GM10248 (cell line): ENCODE measurements around the gene RERE.

ENCODE experiments used
- CTCF ChIA-PET: fragments of 300-600 bp; sonication (Branson Sonifier 250); formaldehyde crosslinking; extraction: SDS; loops from one replicate; lab custom pipeline; 2021; ENCODE audit warnings: antibody characterized with exemption; lab: Yijun Ruan, JAX
- POLR2A ChIA-PET: fragments of 350-650 bp; sonication (Branson Sonifier 250); formaldehyde crosslinking; extraction: SDS; loops from one replicate; lab custom pipeline; 2020; ENCODE audit warnings: antibody characterized with exemption; lab: Yijun Ruan, JAX
- DNase-seq: peaks from one replicate; pipeline ENCODE4 v3.0.0; 2012; ENCODE audit errors: extremely low spot score
- TF ChIP-seq, protein P1 (sequence below): IDR thresholded peaks from 2 replicates; pipeline ENCODE4 v1.5.1; 2012; ENCODE audit warnings: mild to moderate bottlenecking, low read depth; ENCODE audit errors: extremely low read depth, missing control alignments, control extremely low read depth

RERE gene

DNA sequence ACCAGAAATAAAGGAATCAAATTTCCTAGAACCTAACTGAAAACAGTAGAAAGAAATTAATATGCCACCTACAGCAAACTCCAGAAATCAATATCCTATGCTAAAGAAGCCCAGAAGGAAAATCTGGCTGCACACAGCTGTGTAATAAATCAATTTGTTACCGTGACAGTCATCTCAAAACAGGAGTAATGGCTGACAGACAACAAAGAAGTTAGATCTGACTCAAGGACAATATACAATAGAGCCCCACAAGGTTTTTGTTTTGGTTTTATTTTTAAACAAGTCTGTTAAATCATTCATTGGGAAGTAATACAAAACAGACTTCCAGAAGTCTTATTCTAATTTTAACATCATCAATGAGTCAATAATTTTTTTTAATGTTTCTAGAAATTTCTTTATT is 168.4 kb downstream of the RERE start:
- peak; percentile 70 for DNase-seq

GRCh38 chr1:8646996-8647395 is 170.4 kb downstream of the RERE start:
- no peak for DNase-seq
- ChIA-PET POLR2A (no interaction called here), CTCF (interaction anchor here (0.6 to 1.5 kb wide), 6 partner anchors 10 to 202 kb away, joined by 3 to 5 read pairs (median 4); no protein-coding TSS in a partner anchor)
- TF ChIP-seq, protein P1, sequence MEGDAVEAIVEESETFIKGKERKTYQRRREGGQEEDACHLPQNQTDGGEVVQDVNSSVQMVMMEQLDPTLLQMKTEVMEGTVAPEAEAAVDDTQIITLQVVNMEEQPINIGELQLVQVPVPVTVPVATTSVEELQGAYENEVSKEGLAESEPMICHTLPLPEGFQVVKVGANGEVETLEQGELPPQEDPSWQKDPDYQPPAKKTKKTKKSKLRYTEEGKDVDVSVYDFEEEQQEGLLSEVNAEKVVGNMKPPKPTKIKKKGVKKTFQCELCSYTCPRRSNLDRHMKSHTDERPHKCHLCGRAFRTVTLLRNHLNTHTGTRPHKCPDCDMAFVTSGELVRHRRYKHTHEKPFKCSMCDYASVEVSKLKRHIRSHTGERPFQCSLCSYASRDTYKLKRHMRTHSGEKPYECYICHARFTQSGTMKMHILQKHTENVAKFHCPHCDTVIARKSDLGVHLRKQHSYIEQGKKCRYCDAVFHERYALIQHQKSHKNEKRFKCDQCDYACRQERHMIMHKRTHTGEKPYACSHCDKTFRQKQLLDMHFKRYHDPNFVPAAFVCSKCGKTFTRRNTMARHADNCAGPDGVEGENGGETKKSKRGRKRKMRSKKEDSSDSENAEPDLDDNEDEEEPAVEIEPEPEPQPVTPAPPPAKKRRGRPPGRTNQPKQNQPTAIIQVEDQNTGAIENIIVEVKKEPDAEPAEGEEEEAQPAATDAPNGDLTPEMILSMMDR = no peak

More for the DNA sequence above, 168.4 kb downstream of the RERE start:
- POLR2A ChIA-PET = no interaction called here
- CTCF ChIA-PET = interaction anchor here (1.0 to 1.9 kb wide), 4 partner anchors 14 to 199 kb away, joined by 3 to 4 read pairs (median 4); no protein-coding TSS in a partner anchor
- TF ChIP-seq, protein P1 = no peak

- CTCF ChIA-PET = interaction anchor here (1.0 to 1.2 kb wide), 2 partner anchors 22 to 44 kb away, joined by 3 read pairs; no protein-coding TSS in a partner anchor
- no peak for DNase-seq
- TF ChIP-seq, protein P1 = no peak
- POLR2A ChIA-PET = no interaction called here
These were observed 171.3 kb downstream of the RERE start for GRCh38 chr1:8646189-8646588.

DNA sequence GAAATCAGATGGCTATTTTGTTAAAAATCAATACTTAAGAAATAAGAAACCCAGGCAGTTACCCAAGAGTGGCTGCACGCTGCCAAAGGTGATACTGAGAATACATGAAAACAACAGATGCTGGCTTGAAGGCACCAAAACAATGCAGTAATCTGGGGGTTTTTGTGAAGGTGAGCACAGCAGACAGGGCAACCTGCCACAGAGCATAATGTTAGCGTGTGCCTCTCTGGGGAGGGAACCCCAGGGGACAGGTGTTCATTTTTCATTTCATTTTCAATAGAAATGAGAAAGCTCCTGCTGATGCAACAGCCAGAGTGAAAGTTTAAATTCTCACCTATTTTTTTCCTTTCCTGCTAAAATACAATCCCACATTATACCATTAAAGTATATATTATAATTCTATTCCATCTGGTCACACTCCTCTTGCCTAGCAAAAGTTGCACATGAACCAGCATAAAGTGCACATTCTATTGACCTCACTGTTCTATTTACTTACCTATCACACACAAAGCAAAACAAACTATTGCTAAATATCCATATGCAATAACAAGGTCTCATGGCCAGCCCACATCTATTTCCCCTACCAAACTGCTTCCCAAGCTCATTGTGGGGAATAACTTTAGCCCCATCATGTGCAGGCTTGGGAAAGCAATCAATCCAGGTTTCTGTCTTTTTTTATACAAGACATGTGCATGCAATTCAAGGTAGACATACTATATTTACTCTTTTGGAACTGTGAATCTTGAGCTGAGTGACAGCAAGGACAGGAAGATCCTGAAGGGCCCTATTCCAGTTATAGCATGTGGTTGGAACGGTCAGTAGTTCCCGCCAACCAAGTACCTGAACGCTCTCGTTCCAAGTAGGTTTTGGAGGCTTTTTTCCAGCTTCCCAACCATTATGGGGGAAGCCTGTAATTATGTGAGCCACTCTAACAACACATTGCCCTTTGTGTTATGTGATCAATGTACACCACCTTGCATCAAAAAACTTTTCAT is 173.6 kb downstream of the RERE start:
- ChIA-PET POLR2A (no interaction called here), CTCF (interaction anchor here (1.0 to 2.4 kb wide), 3 partner anchors 8 to 30 kb away, joined by 3 to 9 read pairs (median 8); no protein-coding TSS in a partner anchor)
- TF ChIP-seq, protein P1 = no peak
- DNase-seq = peak; percentile 47

DNA sequence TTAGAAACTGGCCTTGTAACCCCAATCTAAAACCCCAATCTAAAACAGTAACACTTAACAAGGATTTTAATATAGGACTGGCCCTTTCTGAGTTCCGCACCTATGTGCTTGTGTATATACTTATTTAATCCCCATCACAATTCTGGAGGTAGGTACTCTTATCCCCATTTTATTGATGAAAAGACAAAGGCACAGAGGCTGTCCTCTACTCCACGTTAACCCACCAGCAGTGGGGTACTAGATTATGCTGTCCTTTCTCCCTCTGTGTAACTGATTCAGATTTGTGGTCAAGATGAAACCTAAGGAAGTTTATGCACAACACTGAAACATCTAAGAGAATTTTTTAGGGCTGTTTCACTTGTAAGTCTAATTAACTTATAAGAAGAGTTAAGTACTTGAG is 175.3 kb downstream of the RERE start:
- DNase-seq = no peak
- CTCF ChIA-PET = interaction anchor here (1.3 to 1.4 kb wide), 2 partner anchors 30 to 84 kb away, joined by 3 read pairs; no protein-coding TSS in a partner anchor
- TF ChIP-seq, protein P1 = no peak
- POLR2A ChIA-PET = no interaction called here

DNA sequence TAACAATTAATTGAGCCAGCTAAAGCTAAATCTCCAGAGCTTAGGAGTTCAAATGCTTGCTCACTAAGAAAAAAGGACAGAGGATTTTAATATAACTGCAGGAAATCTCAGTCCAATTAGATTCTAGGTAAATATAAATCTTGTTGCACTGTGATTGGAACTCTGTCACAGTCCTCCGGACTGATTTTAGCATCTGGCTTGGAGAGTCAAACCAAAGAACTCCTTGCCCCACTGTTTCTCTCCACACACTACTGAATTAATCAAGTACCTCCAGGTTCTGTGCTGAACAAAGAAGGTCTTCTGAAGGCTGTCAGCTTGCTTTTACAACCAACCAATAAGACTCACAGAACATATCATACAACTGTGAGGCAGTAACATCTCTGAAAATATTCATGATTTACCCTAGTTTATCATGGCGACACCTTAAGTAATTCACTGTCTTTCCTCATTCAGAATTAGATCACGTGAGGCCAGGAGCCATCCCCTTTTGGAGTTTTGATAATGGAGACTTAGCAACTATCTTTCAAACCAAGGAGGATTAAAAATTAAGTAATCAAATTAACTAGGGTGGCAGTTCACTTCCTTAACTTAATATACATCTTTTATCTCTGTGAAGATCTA is 176.0 kb downstream of the RERE start:
- POLR2A ChIA-PET = no interaction called here
- no peak for DNase-seq
- CTCF ChIA-PET = interaction anchor here (1.4 to 3.0 kb wide), 2 partner anchors 11 to 30 kb away, joined by 3 to 11 read pairs; no protein-coding TSS in a partner anchor
- TF ChIP-seq, protein P1 = no peak
